ACC112 (cell line): Measurements from ENCODE around the gene YJEFN3.

Experiments used
- H2AFZ ChIP-seq: fragments of 200-600 bp; sonication (generic); one replicate; pipeline ENCODE4 v1.6.0; 2017; ENCODE audit warnings: antibody characterized with exemption, low read length; ENCODE audit not compliant: unreplicated experiment
- H3K27ac ChIP-seq: fragments of 200-600 bp; sonication (generic); 2 replicates; pipeline ENCODE4 v1.5.1; 2014; ENCODE audit warnings: low read depth, mild to moderate bottlenecking, antibody characterized with exemption, low read length, moderate library complexity
- H3K27me3 ChIP-seq: fragments of 200-600 bp; sonication (generic); 2 replicates; pipeline ENCODE4 v1.6.1; 2014; ENCODE audit warnings: mild to moderate bottlenecking, antibody characterized with exemption, low read length, moderate library complexity, mixed read lengths; ENCODE audit not compliant: insufficient read depth
- H3K36me3 ChIP-seq: fragments of 200-600 bp; sonication (generic); 2 replicates; pipeline ENCODE4 v1.6.1; 2016; ENCODE audit warnings: mild to moderate bottlenecking, antibody characterized with exemption, low read length, moderate library complexity, mixed read lengths; ENCODE audit not compliant: insufficient read depth
- H3K4me1 ChIP-seq: fragments of 200-600 bp; sonication (generic); one replicate; pipeline ENCODE4 v1.6.1; 2016; ENCODE audit warnings: low read length, mixed read lengths; ENCODE audit not compliant: insufficient read depth, unreplicated experiment, control insufficient read depth
- H3K4me3 ChIP-seq: fragments of 200-600 bp; sonication (generic); 2 replicates; pipeline ENCODE4 v1.5.1; 2014; ENCODE audit warnings: mild to moderate bottlenecking, low read depth, low read length
- H3K79me2 ChIP-seq: fragments of 200-600 bp; sonication (generic); one replicate; pipeline ENCODE4 v1.6.0; 2016; ENCODE audit warnings: low read length; ENCODE audit not compliant: control insufficient read depth, unreplicated experiment, insufficient read depth

Gene YJEFN3

DNA sequence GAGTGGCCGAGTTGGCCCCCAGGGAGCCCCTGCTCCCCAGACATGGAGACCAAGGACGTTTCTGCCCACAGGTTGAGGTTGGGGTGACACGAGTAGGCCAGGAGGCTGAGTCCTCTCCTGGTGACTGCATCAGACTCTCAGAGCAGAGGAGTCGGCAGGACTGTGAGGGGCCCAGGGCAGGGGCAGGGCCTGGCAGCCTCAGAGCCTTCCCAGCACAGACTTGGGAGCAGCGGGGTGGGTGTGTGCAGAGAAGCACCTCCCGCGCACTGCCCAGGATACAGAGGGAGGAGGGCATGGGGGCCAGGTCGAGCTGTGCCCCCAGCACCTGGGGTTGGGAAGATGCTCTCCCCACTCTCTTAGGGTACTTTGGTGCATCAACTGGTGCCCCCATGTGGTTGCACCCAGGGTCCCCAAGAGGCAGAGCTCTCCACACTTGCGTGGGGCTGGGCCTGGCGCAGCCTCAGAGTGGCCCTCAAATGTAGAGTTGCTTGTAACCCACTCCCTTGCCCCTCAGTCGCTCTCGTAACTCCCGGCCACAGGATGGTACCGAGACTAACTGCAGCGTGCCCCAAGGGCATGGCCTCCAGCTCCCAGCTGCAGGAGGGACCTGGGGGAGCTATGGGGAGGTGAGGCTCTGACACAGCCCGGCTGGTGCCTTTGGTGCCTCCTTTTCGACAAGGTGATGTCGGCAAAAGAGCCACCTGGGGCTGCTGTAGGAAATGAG, 29.3 kb upstream of the YJEFN3 start:
- Histone ChIP-seq H3K79me2 (no peaks in the 10 kb centered on the region), H3K27me3 (no peaks in the 10 kb centered on the region), H3K4me1 (no peaks in the 10 kb centered on the region), H3K27ac (no peak overlapping the region), H2AFZ (no peak overlapping the region), H3K4me3 (no peak overlapping the region), H3K36me3 (no peaks in the 10 kb centered on the region)

DNA sequence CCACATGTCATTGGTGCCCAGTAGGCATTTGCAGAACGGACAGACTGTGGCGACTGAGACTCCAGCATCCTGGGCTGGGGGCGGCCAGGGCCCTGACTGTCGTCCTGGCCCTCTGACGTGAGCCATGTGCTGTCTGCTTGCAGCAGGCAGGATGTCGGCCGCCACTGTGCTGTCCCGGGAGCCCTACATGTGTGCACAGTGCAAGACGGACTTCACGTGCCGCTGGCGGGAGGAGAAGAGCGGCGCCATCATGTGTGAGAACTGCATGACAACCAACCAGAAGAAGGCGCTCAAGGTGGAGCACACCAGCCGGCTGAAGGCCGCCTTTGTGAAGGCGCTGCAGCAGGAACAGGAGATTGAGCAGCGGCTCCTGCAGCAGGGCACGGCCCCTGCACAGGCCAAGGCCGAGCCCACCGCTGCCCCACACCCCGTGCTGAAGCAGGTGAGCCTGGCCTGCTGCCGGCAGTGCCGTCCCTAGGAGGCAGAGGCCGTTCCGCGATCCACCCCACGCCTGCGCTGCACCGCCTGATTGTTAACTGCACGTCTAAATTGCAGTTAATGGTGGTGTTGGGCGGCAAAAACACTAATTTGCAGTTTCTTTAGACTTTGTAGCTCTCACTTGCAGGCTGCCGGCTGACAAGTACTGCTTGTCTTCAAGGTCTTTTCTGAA, 27.6 kb upstream of the YJEFN3 start:
- Histone ChIP-seq H3K36me3 (no peaks in the 10 kb centered on the region), H2AFZ (no peak overlapping the region), H3K4me1 (no peaks in the 10 kb centered on the region), H3K27ac (no peak overlapping the region), H3K27me3 (no peaks in the 10 kb centered on the region), H3K4me3 (no peak overlapping the region), H3K79me2 (no peaks in the 10 kb centered on the region)

DNA sequence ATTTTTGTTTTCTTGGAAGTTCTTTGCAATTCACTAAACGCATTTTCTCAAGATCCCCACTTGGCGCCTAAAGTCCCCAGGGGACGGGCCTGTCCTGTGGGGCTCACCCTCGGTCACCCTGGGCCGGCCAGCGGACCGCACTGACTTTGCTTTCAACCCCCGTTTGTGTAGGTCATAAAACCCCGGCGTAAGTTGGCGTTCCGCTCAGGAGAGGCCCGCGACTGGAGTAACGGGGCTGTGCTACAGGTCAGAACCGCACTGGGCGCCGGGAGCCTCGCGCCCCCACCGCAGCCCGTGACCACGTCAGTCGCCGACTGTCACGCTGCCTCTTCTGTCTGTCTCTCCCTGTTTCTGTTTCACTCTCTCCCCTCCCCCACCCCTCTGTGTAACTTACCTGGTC, 26.9 kb upstream of the YJEFN3 start:
- no peak overlapping the region for H3K27ac ChIP-seq
- H3K79me2 ChIP-seq, result no peaks in the 10 kb centered on the region
- H3K36me3 ChIP-seq, result no peaks in the 10 kb centered on the region
- H3K4me1 ChIP-seq, result no peaks in the 10 kb centered on the region
- no peak overlapping the region for H3K4me3 ChIP-seq
- no peaks in the 10 kb centered on the region for H3K27me3 ChIP-seq
- H2AFZ ChIP-seq, result no peak overlapping the region

DNA sequence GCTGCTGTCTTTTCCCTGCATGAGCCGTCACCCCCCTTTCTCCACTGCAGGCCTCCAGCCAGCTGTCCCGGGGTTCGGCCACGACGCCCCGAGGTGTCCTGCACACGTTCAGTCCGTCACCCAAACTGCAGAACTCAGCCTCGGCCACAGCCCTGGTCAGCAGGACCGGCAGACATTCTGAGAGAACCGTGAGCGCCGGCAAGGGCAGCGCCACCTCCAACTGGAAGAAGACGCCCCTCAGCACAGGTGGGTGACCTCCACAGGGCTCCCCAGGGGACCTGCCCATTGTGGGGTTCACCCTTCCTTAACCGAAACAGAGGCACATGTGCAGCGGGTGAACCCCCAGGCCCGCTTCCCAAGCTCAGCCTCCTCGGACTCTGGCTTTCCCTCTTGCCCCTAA, 26.4 kb upstream of the YJEFN3 start:
- H3K27me3 ChIP-seq, result no peaks in the 10 kb centered on the region
- H3K4me3 ChIP-seq, result no peak overlapping the region
- H3K79me2 ChIP-seq, result no peaks in the 10 kb centered on the region
- H3K36me3 ChIP-seq, result no peaks in the 10 kb centered on the region
- no peak overlapping the region for H3K27ac ChIP-seq
- no peaks in the 10 kb centered on the region for H3K4me1 ChIP-seq
- no peak overlapping the region for H2AFZ ChIP-seq

DNA sequence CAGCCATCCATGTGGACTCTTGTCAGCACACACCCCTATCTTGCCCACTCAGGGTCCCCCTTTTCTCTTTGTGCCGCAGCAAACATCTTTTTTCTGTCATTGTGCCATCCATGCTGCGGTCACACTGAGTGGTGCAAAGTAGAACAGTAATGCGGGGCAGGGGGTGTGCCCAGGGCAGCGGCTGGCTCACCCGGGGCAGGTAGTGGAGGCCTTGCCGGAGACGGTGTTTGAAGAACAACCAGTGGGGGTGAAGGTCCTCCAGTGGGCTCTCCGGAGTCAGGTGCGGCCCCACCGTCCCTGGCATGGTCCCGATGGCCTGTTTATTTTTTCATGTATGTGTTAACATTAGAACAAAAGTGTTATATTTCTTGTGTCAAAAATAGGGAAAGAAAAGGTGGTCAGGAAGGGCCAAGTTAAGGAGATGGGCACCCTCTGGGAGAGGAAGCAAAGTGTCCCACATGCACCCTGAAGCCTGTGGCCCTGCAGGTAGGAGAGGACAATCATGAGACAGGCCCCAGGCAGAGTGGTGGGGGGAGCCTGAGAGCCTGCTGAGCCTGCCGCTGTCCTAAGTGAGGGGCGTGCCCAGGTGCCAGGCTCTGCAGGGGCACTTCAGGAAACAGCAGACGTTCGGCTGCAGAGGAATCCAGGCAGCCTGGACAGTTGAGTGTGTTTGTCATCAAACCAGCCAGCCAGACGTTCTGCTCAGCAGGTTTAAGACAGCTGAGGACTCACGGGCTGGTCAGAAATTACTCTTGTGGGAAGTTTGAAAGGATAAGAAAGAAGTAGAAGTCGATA, 25.7 kb upstream of the YJEFN3 start:
- no peak overlapping the region for H2AFZ ChIP-seq
- H3K27me3 ChIP-seq, result no peaks in the 10 kb centered on the region
- no peak overlapping the region for H3K4me3 ChIP-seq
- no peaks in the 10 kb centered on the region for H3K79me2 ChIP-seq
- H3K36me3 ChIP-seq, result no peaks in the 10 kb centered on the region
- H3K27ac ChIP-seq, result no peak overlapping the region
- H3K4me1 ChIP-seq, result no peaks in the 10 kb centered on the region

DNA sequence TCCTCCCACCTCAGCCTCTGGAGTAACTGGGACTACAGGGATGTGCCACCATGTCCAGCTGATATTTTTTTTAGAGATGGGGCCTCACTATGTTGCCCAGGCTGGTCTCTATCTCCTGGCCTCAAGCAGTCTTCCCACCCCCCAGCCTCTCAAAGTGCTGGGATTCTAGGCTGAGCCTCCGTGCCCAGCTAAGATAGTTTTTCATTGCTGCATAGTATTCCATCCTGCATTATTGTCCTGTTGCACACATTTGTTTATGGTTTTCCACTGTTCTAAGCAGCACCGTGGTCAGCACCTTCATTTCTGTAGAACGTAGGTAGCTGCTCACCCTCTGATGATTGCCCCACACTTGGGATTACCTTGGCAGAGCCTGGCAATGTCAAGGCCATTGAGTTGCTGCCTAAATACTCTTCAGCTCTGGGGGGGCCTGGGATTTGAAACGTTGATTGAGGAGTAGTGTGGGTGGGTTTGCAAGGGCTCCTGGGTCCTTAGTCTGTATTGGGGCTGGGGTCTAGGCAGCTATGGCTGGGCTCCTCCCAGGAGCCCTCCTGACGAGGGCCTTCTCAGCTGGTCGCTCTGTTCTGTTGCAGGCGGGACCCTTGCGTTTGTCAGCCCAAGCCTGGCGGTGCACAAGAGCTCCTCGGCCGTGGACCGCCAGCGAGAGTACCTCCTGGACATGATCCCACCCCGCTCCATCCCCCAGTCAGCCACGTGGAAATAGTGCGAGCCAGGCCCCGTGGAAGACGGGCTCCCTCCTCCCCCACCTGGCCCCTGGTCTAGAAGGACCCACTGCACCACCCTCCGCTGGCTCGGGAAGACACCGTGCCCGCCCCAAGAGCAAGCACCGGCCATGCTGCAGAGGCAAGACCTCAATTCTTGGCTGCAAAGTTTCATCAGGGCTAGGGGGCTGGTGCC, 23.7 kb upstream of the YJEFN3 start:
- H3K79me2 ChIP-seq, result no peaks in the 10 kb centered on the region

DNA sequence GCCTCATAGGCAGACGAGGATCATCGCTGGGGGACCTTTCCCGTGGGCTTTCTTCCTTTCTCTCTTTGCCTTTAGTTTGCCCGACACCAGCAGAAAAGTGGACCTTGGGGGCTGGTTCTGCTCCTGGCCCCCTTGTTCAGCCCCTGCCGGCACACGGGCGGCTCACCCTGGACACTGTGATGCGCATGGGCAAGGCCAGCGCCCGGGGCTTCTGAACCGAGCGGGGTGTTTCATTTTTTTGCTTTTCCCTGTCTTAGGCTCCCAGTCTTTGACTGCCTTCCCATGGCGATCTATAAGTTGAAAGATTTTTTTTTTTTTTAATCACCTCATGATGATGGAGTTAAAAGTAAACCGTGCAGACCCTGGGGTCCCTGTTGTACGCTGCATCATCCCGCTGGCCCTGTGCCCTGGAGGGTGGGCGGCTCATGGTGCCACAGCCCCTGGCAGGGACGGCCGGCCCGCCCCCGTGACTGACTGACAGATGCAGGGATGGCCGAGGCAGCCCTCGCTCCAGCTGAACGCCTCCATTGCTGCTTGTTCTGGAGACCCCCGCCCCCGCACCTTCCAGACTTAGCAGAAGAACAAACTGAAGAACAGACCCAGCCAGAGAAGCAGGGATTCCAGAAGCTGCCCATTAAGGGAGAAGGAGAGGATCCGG, 22.9 kb upstream of the YJEFN3 start:
- Histone ChIP-seq H3K27ac (no peak overlapping the region), H3K36me3 (no peaks in the 10 kb centered on the region), H3K4me3 (no peak overlapping the region), H3K79me2 (no peaks in the 10 kb centered on the region), H3K27me3 (no peaks in the 10 kb centered on the region), H3K4me1 (no peaks in the 10 kb centered on the region), H2AFZ (no peak overlapping the region)

More for the DNA sequence above, 23.7 kb upstream of the YJEFN3 start:
- Histone ChIP-seq H3K4me3 (no peak overlapping the region), H2AFZ (no peak overlapping the region), H3K4me1 (no peaks in the 10 kb centered on the region), H3K27ac (no peak overlapping the region), H3K27me3 (no peaks in the 10 kb centered on the region), H3K36me3 (no peaks in the 10 kb centered on the region)

DNA sequence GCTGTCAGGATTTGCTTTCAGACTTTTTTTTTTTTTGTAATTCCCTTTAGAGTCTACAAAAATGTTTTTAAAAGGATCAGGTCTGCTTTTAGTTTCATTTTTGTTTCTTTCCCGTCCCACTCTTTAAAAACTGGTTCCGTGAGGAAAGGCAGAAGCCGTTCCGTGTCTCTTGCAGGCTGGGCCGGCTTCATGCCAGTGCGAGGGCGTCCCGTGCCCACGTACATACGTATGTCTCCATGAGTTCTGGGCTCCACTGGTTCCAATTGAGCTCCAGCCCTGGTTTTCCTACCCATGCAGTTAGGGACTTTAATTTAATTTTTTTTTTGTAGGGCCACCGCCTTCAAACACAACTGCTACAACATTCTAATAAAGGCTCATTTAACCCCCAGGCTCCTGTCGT, 22.1 kb upstream of the YJEFN3 start:
- no peaks in the 10 kb centered on the region for H3K79me2 ChIP-seq
- H2AFZ ChIP-seq, result no peak overlapping the region
- H3K4me1 ChIP-seq, result no peaks in the 10 kb centered on the region
- H3K27me3 ChIP-seq, result no peaks in the 10 kb centered on the region
- no peaks in the 10 kb centered on the region for H3K36me3 ChIP-seq
- no peak overlapping the region for H3K27ac ChIP-seq
- no peak overlapping the region for H3K4me3 ChIP-seq

DNA sequence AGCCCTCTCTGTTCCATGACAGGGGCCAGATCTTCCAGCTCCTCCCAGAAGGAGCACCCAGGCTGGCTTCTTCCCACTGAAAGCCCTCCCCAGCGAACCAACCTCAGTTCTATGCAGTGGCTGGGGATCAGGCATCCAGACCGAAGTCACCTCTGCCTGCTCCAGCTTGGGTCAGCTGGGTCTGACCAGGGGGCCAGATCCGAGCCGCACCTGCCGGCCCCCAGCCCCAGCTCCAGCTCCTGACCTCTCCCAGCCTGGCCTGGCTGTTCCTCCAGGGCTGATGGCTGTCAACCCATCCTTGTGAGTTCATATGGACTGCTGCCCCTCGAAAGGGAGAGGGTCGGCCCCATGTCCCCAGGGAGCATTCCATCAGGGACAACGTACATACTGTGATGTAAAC, 21.4 kb upstream of the YJEFN3 start:
- H2AFZ ChIP-seq, result no peak overlapping the region
- H3K79me2 ChIP-seq, result no peaks in the 10 kb centered on the region
- no peaks in the 10 kb centered on the region for H3K4me1 ChIP-seq
- H3K4me3 ChIP-seq, result no peak overlapping the region
- no peaks in the 10 kb centered on the region for H3K36me3 ChIP-seq
- no peak overlapping the region for H3K27ac ChIP-seq
- no peaks in the 10 kb centered on the region for H3K27me3 ChIP-seq

DNA sequence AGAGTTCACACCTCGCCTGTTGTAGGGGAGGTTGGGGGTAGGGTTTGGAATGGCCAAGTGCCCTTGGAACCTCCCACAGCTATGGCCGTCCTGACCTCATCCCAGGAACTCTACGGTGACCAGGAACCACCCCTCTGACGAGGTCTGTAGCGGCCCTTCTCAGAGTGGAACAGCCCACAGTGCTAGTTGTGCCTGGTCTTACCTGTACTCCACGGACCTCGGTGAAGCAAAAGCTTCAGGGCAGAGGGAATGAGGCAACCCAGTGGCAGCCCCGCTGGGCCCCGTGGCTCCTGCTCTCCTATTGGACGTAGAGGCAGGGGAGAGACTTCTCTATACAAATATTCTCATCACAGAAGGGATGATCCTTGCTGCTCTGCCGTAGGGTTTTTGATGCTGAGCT, 20.5 kb upstream of the YJEFN3 start:
- no peak overlapping the region for H2AFZ ChIP-seq
- no peaks in the 10 kb centered on the region for H3K27me3 ChIP-seq
- H3K4me1 ChIP-seq, result no peaks in the 10 kb centered on the region
- H3K27ac ChIP-seq, result no peak overlapping the region
- no peak overlapping the region for H3K4me3 ChIP-seq
- H3K79me2 ChIP-seq, result no peaks in the 10 kb centered on the region
- no peaks in the 10 kb centered on the region for H3K36me3 ChIP-seq
